PC-9 (cell line): ENCODE measurements around the gene CRYAA. TPM values are rescaled to one million over a fixed set of nuclear protein-coding genes. Genes with fewer than 3 reads are reported as not detected.
"Not testable (repeated sequence)": the region's sequence is repeated elsewhere in the genome, so short reads cannot be mapped to it uniquely, and the experiment has no call there.

Source experiments
- BruUV-seq: library from RNA; stranded (reverse); fragments of 400-500 nt; replicated peaks from 2 replicates; lab custom pipeline; 2021; lab: Mats Ljungman, UMichigan
- CTCF ChIA-PET: fragments of 300-600 bp; sonication (Branson Sonifier 250); formaldehyde crosslinking; loops from one replicate; lab custom pipeline; 2022; ENCODE audit warnings: antibody characterized with exemption; lab: Charles Lee
- POLR2A ChIA-PET: fragments of 300-600 bp; sonication (Branson Sonifier 250); formaldehyde crosslinking; loops from one replicate; lab custom pipeline; 2022; ENCODE audit warnings: antibody characterized with exemption; ENCODE audit not compliant: unreplicated experiment; lab: Charles Lee
- DNase-seq, 2 experiments: peaks; one replicate each; pipeline versions ENCODE4 v3.0.0 to v3.0.0-alpha.2; 2015 to 2022; ENCODE audit warnings: mixed read lengths in 1 of 2
- H2AFZ ChIP-seq: fragments of 200-600 bp; sonication (generic); 2 replicates; pipeline ENCODE4 v1.8.1; 2017; ENCODE audit warnings: antibody characterized with exemption
- H3F3A ChIP-seq: fragments of 200-600 bp; sonication (generic); 2 replicates; pipeline ENCODE4 v1.8.1; 2017; ENCODE audit warnings: antibody characterized with exemption, mild to moderate bottlenecking, low read depth; ENCODE audit not compliant: insufficient read depth
- H3K27ac ChIP-seq: fragments of 200-600 bp; sonication (generic); 2 replicates; pipeline ENCODE4 v1.6.1; 2016; ENCODE audit warnings: mixed run types
- H3K27me3 ChIP-seq: fragments of 200-600 bp; sonication (generic); 2 replicates; pipeline ENCODE4 v1.6.1; 2016; ENCODE audit warnings: low read depth, mixed run types; ENCODE audit not compliant: insufficient read depth
- H3K36me3 ChIP-seq: fragments of 200-600 bp; sonication (generic); 2 replicates; pipeline ENCODE4 v1.6.1; 2016; ENCODE audit warnings: low read depth, mixed run types
- H3K4me1 ChIP-seq: fragments of 200-600 bp; sonication (generic); replicated peaks from 2 replicates; pipeline ENCODE4 v1.6.1; 2016; ENCODE audit warnings: mixed run types; ENCODE audit not compliant: insufficient read depth
- H3K4me2 ChIP-seq: fragments of 200-600 bp; sonication (generic); 2 replicates; pipeline ENCODE4 v1.6.1; 2017; ENCODE audit warnings: mixed run types
- H3K4me3 ChIP-seq: fragments of 200-600 bp; sonication (generic); 2 replicates; pipeline ENCODE4 v1.6.1; 2016; ENCODE audit warnings: mixed run types
- H3K79me2 ChIP-seq: fragments of 200-600 bp; sonication (generic); 2 replicates; pipeline ENCODE4 v1.6.1; 2017; ENCODE audit warnings: low read depth, mixed run types
- H3K9me2 ChIP-seq: fragments of 200-600 bp; sonication (generic); 2 replicates; pipeline ENCODE4 v1.8.1; 2017; ENCODE audit warnings: mild to moderate bottlenecking; ENCODE audit not compliant: insufficient read depth
- H3K9me3 ChIP-seq: fragments of 200-600 bp; sonication (generic); 2 replicates; pipeline ENCODE4 v1.8.1; 2016; ENCODE audit warnings: low read depth; ENCODE audit not compliant: insufficient read depth
- H4K20me1 ChIP-seq: fragments of 200-600 bp; sonication (generic); 2 replicates; pipeline ENCODE4 v1.8.1; 2017; ENCODE audit not compliant: insufficient read depth
- intact Hi-C: fragments of 100-400 bp; cut with micrococcal nuclease; formaldehyde crosslinking; loops from one replicate; pipeline ENCODE4 v1.10.0; 2022; ENCODE audit not compliant: unreplicated experiment
- total RNA-seq: library from RNA; stranded (reverse); gene quantifications from 2 replicates; pipeline ENCODE4 v1.2.3, GENCODE V29; 2021

CRYAA gene
- total RNA-seq, 1 experiment from 2014 or later: not detected

GRCh38 chr21:43169230-43169886, 550 bp downstream of the CRYAA start:
- H3K36me3 ChIP-seq, DNase-seq, H3K4me2 ChIP-seq, CTCF ChIA-PET, H2AFZ ChIP-seq, H3K4me3 ChIP-seq, intact Hi-C loops, H3K9me3 ChIP-seq, H4K20me1 ChIP-seq, H3K9me2 ChIP-seq, H3K79me2 ChIP-seq, H3K4me1 ChIP-seq, POLR2A ChIA-PET, H3K27ac ChIP-seq, H3K27me3 ChIP-seq, BruUV-seq, H3F3A ChIP-seq: not testable (repeated sequence)

GRCh38 chr21:43169891-43170290, 1.1 kb downstream of the CRYAA start:
- H3K79me2 ChIP-seq, DNase-seq, H3K36me3 ChIP-seq, BruUV-seq, H3K27me3 ChIP-seq, H4K20me1 ChIP-seq, H2AFZ ChIP-seq, H3K4me1 ChIP-seq, H3K4me2 ChIP-seq, H3K9me3 ChIP-seq, H3F3A ChIP-seq, intact Hi-C loops, CTCF ChIA-PET, H3K9me2 ChIP-seq, H3K27ac ChIP-seq, POLR2A ChIA-PET, H3K4me3 ChIP-seq: not testable (repeated sequence)

- BruUV-seq, DNase-seq, CTCF ChIA-PET: not testable (repeated sequence)
These were observed 4.0 kb downstream of the CRYAA start for GRCh38 chr21:43172812-43173211.

GRCh38 chr21:43173438-43173837, 4.6 kb downstream of the CRYAA start:
- H3K4me1 ChIP-seq, H4K20me1 ChIP-seq, DNase-seq, H3K36me3 ChIP-seq, H2AFZ ChIP-seq, POLR2A ChIA-PET, H3K27ac ChIP-seq, H3F3A ChIP-seq, H3K79me2 ChIP-seq, H3K9me2 ChIP-seq, H3K27me3 ChIP-seq, BruUV-seq, CTCF ChIA-PET, intact Hi-C loops, H3K9me3 ChIP-seq, H3K4me3 ChIP-seq, H3K4me2 ChIP-seq: not testable (repeated sequence)

More at GRCh38 chr21:43172812-43173211, 4.0 kb downstream of the CRYAA start:
- H3K36me3 ChIP-seq, H3K4me2 ChIP-seq, H3K9me3 ChIP-seq, POLR2A ChIA-PET, H2AFZ ChIP-seq, H3K4me1 ChIP-seq, H3K27me3 ChIP-seq, intact Hi-C loops, H3K9me2 ChIP-seq, H3K4me3 ChIP-seq, H4K20me1 ChIP-seq, H3F3A ChIP-seq, H3K27ac ChIP-seq, H3K79me2 ChIP-seq: not testable (repeated sequence)

GRCh38 chr21:43173930-43174329, 5.1 kb downstream of the CRYAA start:
- H3K79me2 ChIP-seq, intact Hi-C loops, CTCF ChIA-PET, H4K20me1 ChIP-seq, H3K9me2 ChIP-seq, H3K27me3 ChIP-seq, H3K27ac ChIP-seq, H3K9me3 ChIP-seq, H3K4me2 ChIP-seq, POLR2A ChIA-PET, H2AFZ ChIP-seq, H3K36me3 ChIP-seq, BruUV-seq, H3F3A ChIP-seq, H3K4me1 ChIP-seq, DNase-seq, H3K4me3 ChIP-seq: not testable (repeated sequence)

- H3K9me3 ChIP-seq, intact Hi-C loops, H4K20me1 ChIP-seq, H3K36me3 ChIP-seq, CTCF ChIA-PET, H3K79me2 ChIP-seq, H3F3A ChIP-seq, DNase-seq, H3K27ac ChIP-seq, H3K4me1 ChIP-seq, POLR2A ChIA-PET, H3K9me2 ChIP-seq, H3K4me3 ChIP-seq, BruUV-seq, H3K4me2 ChIP-seq, H2AFZ ChIP-seq, H3K27me3 ChIP-seq: not testable (repeated sequence)
These were observed 6.2 kb downstream of the CRYAA start for GRCh38 chr21:43174998-43175397.

GRCh38 chr21:43176621-43177020, 7.8 kb downstream of the CRYAA start:
- DNase-seq, H3K9me2 ChIP-seq, H3K79me2 ChIP-seq, H3K36me3 ChIP-seq, H3F3A ChIP-seq, H3K4me3 ChIP-seq, H3K4me2 ChIP-seq, H3K27ac ChIP-seq, POLR2A ChIA-PET, intact Hi-C loops, H3K9me3 ChIP-seq, H3K27me3 ChIP-seq, CTCF ChIA-PET, H3K4me1 ChIP-seq, BruUV-seq, H2AFZ ChIP-seq, H4K20me1 ChIP-seq: not testable (repeated sequence)
